GM19438 (cell line): ENCODE results near the gene SYNE2.

Experiments used
- ATAC-seq: cut with Tn5 transposase; IDR thresholded peaks from one replicate; pipeline ENCODE4 v1.9.1; 2021; ENCODE audit warnings: low read depth; ENCODE audit not compliant: unreplicated experiment

The SYNE2 gene

GRCh38 chr14:64061706-64062105, 208.9 kb downstream of the SYNE2 start:
- ATAC-seq = no peak

GRCh38 chr14:64062381-64063115, 209.7 kb downstream of the SYNE2 start:
- ATAC-seq = no peak

DNA sequence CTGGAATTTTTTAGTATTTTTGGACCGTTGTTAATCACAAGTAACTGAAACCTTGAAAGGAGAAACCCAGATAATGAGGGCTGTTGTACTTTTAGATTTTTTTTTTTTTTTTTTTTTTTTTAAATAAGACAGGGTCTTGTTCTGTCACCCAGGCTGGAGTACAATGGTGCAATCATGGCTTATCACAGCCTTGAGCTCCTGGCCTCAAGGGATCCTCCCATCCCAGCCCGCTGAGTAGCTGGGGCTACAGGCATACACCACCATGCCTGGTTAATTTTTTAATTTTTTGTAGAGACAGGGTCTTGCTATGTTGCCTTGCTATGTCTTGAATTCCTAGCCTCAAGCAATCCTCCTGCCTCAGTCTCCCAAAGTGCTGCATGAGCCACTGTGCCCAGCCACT, 211.6 kb downstream of the SYNE2 start:
- ATAC-seq = no peak

DNA sequence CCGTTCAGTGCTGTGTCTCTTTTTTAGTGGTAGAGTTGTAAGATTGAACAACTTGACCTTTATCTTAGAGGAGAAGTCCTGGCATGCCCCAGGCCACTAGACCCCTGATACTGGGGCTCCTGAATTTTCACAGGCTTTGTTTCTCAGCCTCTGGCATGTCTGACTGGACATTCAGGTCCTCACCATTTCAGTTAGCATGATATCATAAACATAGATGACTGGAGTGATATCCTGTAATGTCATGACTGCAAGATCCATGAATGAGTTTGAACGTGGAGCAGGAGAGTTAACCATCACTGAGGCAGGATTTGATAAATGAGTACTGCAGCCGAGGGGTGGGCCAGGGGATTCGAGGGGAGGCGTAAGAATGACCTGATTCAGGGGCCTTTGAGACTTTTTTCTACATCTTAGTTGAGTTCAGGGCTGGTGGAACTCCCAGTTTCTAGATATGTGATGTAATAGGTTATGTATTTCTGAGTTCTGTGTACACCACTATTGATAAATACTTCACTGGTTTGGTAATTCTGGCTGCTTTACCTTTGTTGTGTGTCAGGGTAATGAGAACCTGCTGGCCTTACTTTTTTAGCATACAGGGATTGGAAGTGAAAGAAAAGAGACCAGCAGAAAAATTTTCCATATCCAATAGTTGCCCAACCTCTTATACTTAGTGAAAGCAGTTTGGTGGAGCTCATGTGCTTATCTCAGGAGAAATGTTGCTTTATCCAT, 217.0 kb downstream of the SYNE2 start:
- no peak for ATAC-seq

DNA sequence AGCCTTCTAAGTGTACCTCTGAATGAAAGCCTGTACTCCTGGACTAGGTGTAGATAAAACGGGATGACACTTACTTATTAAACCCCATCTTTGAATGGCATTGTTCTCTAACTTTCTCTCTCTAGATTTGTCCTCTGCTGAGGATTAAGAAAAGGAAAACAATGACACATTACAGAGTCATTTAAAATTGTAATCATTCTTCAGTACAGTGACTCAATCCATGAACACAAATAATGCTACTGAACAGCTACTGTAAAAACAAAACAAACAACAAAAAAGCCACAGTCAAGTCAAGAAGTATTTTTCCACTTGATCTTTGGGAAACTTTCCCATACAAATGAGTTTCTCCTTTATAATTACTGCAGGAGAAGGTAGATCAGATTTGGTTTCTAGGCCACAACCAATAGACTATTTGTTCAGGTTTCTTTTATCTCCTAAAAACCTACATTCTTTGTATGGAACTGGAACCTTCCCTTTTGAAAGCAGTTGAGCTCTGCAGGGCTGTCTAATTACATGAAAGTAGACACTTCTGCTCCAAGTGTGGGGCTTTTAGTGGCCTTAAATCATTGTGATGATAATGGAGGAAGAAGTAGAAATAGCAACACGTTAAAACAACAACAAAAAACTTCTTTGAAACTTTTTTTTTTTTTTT, 222.3 kb downstream of the SYNE2 start:
- ATAC-seq = no peak

- ATAC-seq = no peak
These were observed 222.8 kb downstream of the SYNE2 start for GRCh38 chr14:64075613-64076005.

DNA sequence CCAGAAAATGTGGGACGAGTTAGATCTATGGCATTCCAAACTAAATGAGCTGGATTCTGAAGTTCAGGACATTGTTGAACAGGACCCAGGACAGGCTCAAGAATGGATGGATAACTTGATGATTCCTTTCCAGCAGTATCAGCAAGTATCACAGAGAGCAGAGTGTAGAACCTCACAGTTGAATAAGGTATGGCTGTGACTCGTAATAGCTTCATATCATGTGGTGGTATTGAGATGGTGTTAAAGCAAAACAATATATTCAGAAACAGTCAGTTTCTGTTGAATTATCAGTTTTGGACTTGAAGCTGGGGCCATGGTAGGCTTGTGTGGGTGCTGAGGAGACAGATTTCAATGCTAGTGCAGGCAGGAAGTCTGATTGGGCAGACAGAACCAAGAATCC, 227.6 kb downstream of the SYNE2 start:
- ATAC-seq = no peak

- ATAC-seq = no peak
These were observed 228.5 kb downstream of the SYNE2 start for GRCh38 chr14:64081174-64081746.

GRCh38 chr14:64082837-64083236, 230.0 kb downstream of the SYNE2 start:
- ATAC-seq = no peak

DNA sequence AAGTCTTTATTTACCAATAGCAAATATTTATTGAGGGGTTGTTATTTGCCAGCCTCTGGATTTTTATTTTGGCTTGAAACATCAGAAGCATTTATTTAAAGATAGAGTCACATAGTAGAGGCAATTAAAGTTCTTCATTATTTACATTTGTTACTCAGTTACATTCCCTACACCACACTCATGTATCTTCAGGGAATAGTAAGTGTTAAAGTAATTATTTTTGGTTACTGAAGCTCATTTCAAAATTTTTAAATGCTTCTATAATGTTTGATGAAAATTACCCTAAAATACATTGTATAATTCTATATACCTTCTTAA, 235.8 kb downstream of the SYNE2 start:
- no peak for ATAC-seq

- no peak for ATAC-seq
These were observed 237.1 kb downstream of the SYNE2 start for GRCh38 chr14:64089920-64090319.

DNA sequence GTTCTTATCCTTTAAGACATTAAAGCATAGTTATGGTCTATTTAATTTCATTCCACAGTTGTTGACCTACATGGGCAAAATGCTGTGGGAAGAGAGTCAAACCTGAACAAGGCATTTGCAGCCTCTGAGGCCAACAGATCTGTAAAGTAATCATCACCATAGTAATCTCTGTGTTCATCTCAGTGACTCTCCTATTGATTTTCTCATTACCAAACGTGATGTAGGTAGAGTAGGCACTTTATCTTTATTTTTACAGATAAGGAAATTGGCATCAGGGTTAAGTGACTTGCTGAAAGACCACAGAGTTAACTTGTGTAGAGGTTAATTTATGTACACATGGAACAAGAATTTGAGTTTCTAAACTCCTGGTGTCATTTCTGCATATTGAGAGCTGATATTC, 238.4 kb downstream of the SYNE2 start:
- ATAC-seq = no peak

GRCh38 chr14:64092338-64092737, 239.5 kb downstream of the SYNE2 start:
- ATAC-seq = no peak

DNA sequence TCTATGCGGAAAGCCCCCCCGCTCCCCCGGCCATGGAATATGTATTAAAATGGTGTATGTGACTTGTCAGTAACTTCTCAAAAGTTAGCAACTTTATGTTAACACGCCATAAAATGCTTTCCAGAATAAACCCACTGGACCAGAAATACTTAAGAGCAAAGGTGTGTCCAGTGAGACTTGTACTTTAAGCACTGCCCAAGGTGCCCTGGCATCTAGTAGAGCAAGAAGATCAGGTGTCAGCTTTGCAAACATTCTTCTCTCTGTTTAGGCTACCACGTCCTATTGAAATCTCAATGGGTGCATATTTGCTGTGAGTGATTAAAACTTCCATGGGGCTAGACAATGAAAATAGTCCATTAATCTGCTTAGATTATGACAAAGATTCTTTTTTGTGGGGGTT, 240.1 kb downstream of the SYNE2 start:
- ATAC-seq = no peak

DNA sequence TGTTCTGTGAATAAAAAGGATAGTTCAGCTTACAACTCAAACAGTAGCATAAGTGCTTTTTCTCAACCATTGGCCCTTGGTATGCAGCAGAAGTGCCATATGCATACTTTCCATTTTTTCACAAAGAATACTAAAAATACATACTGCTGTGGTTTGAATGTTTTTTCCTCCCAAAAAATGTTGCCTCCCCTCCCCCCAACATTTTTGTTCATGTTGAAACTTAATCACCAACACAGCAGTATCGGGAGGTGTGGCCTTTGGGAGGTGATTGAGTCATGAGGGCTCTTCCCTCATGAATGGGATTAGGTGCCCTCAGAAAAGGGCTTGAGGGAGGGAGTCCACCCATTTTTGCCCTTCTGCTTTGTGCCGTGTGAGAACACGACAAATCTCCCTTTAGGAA, 242.8 kb downstream of the SYNE2 start:
- no peak for ATAC-seq

DNA sequence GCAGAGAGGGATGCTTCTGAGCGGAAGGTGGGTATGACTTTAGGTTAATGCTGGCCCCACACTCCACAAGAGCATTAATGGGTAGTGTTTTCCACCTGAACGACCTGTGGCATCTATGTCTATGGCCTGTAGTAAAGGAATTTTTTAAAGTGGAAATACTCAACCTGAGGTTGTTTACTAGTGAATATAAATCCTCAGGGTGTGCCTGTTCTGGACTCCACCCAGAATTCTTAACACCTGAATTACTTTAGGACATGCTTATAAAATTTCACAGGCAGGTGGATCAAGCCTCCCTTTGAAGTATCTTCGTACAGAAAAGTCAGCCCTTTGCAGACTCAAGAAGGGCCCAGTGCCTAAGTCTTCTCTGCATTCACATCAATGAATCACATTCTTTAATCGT, 245.3 kb downstream of the SYNE2 start:
- no peak for ATAC-seq

DNA sequence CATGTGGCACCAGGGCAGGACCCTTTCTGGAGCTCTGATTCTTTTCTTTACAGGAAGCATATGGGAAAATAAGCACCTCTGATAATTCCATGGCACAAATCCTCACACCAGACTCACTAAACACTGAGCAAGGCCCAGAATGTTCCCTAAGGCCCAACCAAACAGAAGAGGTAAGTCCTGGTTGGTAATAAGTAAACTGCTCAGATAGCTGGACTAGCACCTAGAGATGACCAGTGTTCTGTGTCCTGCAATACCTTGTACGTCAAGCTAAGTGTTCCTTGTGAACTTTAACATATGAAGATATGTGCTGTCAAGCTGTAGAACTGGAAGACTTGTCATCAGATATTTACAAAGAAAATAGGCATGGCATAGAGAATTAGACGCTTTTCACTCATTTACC, 254.6 kb downstream of the SYNE2 start:
- ATAC-seq = no peak

- no peak for ATAC-seq
These were observed 257.2 kb downstream of the SYNE2 start for GRCh38 chr14:64109819-64110554.

DNA sequence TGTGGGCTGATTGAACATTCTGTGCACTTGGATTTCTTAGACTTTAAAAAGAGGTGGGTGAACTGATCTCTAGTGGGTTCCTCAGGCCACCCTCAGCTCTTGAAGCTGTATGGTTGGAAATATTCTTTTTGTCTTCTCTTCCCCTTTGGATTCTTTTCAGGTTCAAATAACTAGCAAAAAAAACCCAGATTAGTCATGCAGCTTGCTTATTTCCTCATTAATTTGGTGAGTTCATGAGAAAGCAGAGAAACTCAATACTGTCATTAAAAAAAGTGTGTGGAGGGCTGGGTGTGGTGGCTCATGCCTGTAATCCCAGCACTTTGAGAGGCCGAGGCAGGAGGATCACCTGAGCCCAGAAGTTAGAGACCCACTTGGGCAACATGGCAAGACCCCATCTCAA, 258.0 kb downstream of the SYNE2 start:
- ATAC-seq = no peak

- ATAC-seq = no peak
These were observed 260.3 kb downstream of the SYNE2 start for GRCh38 chr14:64112867-64113678.
